ENCODE results near the gene PPIL1.
A peak's percentile ranks its signal among the peaks of the same experiment; 100 is the strongest.

Gene PPIL1

DNA sequence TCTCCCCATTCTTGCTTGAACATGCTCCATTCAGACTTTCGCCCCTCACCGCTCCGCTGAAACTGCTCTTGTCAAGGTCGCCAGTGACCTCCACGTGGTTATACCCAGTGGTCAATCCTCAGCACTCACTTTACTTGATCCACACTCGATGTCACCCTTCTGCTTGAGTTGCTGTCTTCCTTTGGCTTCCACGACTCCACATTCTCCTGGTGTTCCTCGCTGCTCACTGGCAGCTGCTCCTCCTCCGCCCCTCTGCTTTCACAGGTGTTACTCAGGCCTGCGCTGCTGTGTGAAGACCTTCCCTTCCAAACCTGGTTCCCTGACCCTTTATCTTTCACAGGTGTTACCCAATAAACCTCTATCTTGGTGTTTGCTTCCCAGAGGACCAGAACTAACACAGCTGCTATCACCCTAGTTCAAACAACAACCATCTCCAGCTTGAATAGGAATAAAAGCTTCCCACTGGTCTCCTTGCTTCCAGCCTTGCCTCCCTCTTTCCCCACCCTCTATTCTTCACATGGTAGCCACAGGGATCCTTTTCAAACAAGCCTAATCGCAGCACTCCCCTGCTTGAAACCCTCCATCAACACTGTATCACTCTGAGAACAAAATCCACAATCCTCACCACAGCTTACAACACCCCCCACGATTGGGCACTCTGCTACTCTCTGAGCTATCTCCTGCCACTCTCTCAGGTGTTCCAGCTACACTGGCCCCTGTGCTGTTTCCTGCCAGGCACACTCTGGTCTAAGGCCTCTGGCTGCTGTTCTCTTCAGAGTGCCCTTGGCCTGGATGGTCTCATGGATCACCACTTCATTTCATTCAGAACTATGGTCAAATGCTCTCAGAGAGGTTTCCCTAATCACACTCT, 10.7 kb downstream of the PPIL1 start:
- no peak for DNase-seq
- Mint-ChIP-seq H3K27ac (peak overlapping the region; percentile 82), H3K4me3 (no peak overlapping the region), H3K27me3 (ENCODE audit: low read depth, poor library complexity) (no peaks in the 10 kb centered on the region), H3K36me3 (ENCODE audit: low read depth) (peaks cover 68% of the 10 kb centered on the region), H3K9me3 (no peaks in the 10 kb centered on the region), H3K4me1 (peaks cover 37% of the 10 kb centered on the region)
- TF ChIP-seq CTCF (IDR thresholded peaks at IDR 0.05): no peak

DNA sequence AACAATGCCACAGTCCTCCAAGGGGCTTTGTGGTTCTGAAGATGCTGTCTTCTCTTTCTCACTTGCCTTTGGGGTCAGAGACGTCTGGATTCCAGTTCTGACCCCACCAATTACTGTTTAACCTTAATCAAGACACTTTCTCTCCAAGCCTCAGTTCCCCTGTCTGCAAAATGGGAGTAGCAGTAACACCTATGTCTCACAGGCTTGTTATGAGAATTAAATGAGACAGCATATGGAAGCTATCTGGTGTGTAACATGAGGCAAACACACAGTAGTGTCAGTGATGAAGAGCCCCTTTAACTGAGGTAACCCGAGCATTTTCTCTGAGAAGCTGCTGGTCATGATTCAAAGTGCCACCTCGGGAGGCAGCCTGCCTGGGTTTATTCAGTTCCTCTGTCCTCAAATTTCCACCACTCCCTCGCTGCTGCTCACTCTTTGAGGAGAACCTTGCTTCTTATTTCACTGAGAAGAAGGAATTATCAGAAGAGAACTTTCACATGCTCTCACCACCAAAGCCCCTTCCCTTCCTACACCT, 11.7 kb downstream of the PPIL1 start:
- H3K9me3 Mint-ChIP-seq: no peaks in the 10 kb centered on the region

DNA sequence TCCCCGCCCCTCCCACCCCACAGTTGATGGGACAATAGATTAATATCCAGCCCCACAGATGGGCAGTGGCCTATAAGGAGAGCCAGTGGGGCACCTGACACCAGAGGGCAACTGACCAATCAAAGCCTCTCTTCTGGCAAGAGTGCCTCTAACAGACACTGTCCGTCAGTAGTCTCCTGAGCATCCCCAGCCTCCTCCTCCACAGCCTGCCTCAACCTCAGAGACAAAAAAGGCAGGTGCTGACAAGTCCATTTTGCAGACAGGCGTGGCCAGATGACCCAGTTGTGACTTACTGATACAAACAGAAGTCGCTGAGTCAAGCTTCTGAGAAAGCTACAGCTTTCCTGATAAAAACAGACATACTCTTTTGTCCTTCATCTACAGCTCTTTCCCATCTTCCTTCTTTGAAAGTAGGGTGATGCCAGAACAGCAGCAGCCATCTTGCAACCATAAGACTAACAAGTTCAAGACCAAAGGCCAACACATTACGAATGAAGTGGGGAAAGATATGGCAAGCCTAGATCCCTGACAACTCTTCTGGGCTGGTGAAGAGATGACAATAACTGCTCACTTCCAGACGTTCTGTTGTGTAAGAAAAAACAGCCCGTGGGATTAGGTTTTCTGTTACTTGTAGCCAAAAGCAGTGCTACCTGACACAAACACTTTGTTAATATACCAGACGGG, 12.3 kb downstream of the PPIL1 start:
- no peak for TF ChIP-seq CTCF (IDR thresholded peaks at IDR 0.05)
- H3K9me3 Mint-ChIP-seq: no peaks in the 10 kb centered on the region
- peaks cover 63% of the 10 kb centered on the region for H3K36me3 Mint-ChIP-seq (ENCODE audit: low read depth)
- H3K4me1 Mint-ChIP-seq: peaks cover 32% of the 10 kb centered on the region
- no peak overlapping the region for H3K27ac Mint-ChIP-seq
- H3K27me3 Mint-ChIP-seq (ENCODE audit: low read depth, poor library complexity): no peaks in the 10 kb centered on the region
- DNase-seq: no peak
- no peak overlapping the region for H3K4me3 Mint-ChIP-seq

More for the DNA sequence above, 11.7 kb downstream of the PPIL1 start:
- no peak for TF ChIP-seq CTCF (IDR thresholded peaks at IDR 0.05)
- Mint-ChIP-seq H3K27ac (peak overlapping the region; percentile 82), H3K36me3 (ENCODE audit: low read depth) (peaks cover 67% of the 10 kb centered on the region), H3K27me3 (ENCODE audit: low read depth, poor library complexity) (no peaks in the 10 kb centered on the region), H3K4me1 (peaks cover 38% of the 10 kb centered on the region), H3K4me3 (peak overlapping the region; percentile 14)
- no peak for DNase-seq

GRCh38 chr6:36860126-36860525, 14.5 kb downstream of the PPIL1 start:
- no peak overlapping the region for H3K4me3 Mint-ChIP-seq
- no peak for DNase-seq
- no peaks in the 10 kb centered on the region for H3K9me3 Mint-ChIP-seq
- H3K36me3 Mint-ChIP-seq (ENCODE audit: low read depth): peaks cover 65% of the 10 kb centered on the region
- H3K4me1 Mint-ChIP-seq: peaks cover 30% of the 10 kb centered on the region
- TF ChIP-seq CTCF (IDR thresholded peaks at IDR 0.05): no peak
- H3K27ac Mint-ChIP-seq: no peak overlapping the region
- no peaks in the 10 kb centered on the region for H3K27me3 Mint-ChIP-seq (ENCODE audit: low read depth, poor library complexity)

GRCh38 chr6:36858407-36858981, 16.1 kb downstream of the PPIL1 start:
- Mint-ChIP-seq H3K9me3 (no peaks in the 10 kb centered on the region), H3K4me1 (peaks cover 18% of the 10 kb centered on the region), H3K27me3 (ENCODE audit: low read depth, poor library complexity) (no peaks in the 10 kb centered on the region), H3K36me3 (ENCODE audit: low read depth) (peaks cover 60% of the 10 kb centered on the region), H3K27ac (peak overlapping the region; percentile 67), H3K4me3 (no peak overlapping the region)
- no peak for TF ChIP-seq CTCF (IDR thresholded peaks at IDR 0.05)
- no peak for DNase-seq
